HepG2 (cell line): Measurements from ENCODE around the gene TAF1D. TPM values are rescaled to one million over a fixed set of nuclear protein-coding genes. Genes with fewer than 3 reads are reported as not detected.

Source experiments
- ATAC-seq: fragments of 200-7000 bp; cut with Tn5 transposase; 3 replicates; pipeline ENCODE4 v1.9.1; 2020; ENCODE audit warnings: mild to moderate bottlenecking, moderate library complexity
- BruUV-seq: library from RNA; stranded (reverse); fragments of 400-500 nt; replicated peaks from 2 replicates; lab custom pipeline; 2021; lab: Mats Ljungman, UMichigan
- CTCF ChIA-PET: fragments of 300-600 bp; formaldehyde crosslinking; extraction: SDS; loops from one replicate; lab custom pipeline; 2021; ENCODE audit warnings: low total read pairs, inconsistent platforms, low intra/inter-chr PET ratio; lab: Yijun Ruan, JAX
- POLR2A ChIA-PET: fragments of 350-600 bp; sonication (Branson Sonifier 250); formaldehyde crosslinking; loops from one replicate; lab custom pipeline; 2020; ENCODE audit warnings: antibody characterized with exemption, inconsistent platforms; lab: Yijun Ruan, JAX
- DNase-seq: peaks from one replicate; pipeline ENCODE4 v3.0.0-alpha.2; 2015; ENCODE audit warnings: low spot score
- FAIRE-seq: peaks from 3 replicates; lab custom pipeline; 2011; peaks lifted over from hg19 to GRCh38; lab: Jason Lieb, UNC
- H2AFZ ChIP-seq: one replicate; pipeline ENCODE4 v1.6.1; 2011; ENCODE audit warnings: low read length, inconsistent platforms
- H3K27ac ChIP-seq: fragments of 300-600 bp; 3 replicates; pipeline ENCODE4 v1.8.0; 2011; ENCODE audit warnings: mixed run types, mild to moderate bottlenecking, mixed read lengths, low read length, inconsistent platforms; ENCODE audit not compliant: insufficient read depth; ENCODE audit errors: extremely low read length
- H3K27me3 ChIP-seq, 2 experiments: fragments of 200-600 bp in 1 of 2; 2 replicates in 1 of 2; 3 replicates in 1 of 2; pipeline versions ENCODE4 v1.6.0 to v1.8.0; 2011; ENCODE audit warnings: low read length in 2 of 2, mild to moderate bottlenecking in 2 of 2, moderate library complexity in 2 of 2, inconsistent platforms in 1 of 2; ENCODE audit not compliant: insufficient read depth in 2 of 2, control insufficient read depth in 1 of 2
- H3K36me3 ChIP-seq, 2 experiments: fragments of 200-600 bp in 1 of 2; replicated peaks in 1 of 2; 2 replicates in 1 of 2; 3 replicates in 1 of 2; pipeline versions ENCODE4 v1.5.1 to v1.8.0; 2011; ENCODE audit warnings: low read length in 2 of 2, inconsistent platforms in 1 of 2; ENCODE audit not compliant: insufficient read depth in 2 of 2, control insufficient read depth in 1 of 2
- H3K4me1 ChIP-seq: 2 replicates; pipeline ENCODE4 v1.5.1; 2012; ENCODE audit warnings: low read length, inconsistent platforms; ENCODE audit not compliant: insufficient read depth
- H3K4me2 ChIP-seq: 2 replicates; pipeline ENCODE4 v1.6.0; 2011; ENCODE audit warnings: low read depth, low read length, inconsistent platforms
- H3K4me3 ChIP-seq, 3 experiments: fragments of 200-600 bp in 1 of 3; sonication (generic), shearing (Covaris generic) in 1 of 3; replicated peaks in 1 of 3; 2 replicates each; pipeline ENCODE4 v1.5.1; 2011 to 2016; ENCODE audit warnings: low read length in 3 of 3, inconsistent platforms in 2 of 3, low read depth in 2 of 3, mild to moderate bottlenecking in 2 of 3, control low read depth in 1 of 3, mixed read lengths in 1 of 3; ENCODE audit not compliant: insufficient read depth in 1 of 3
- H3K79me2 ChIP-seq: one replicate; pipeline ENCODE4 v1.6.1; 2011; ENCODE audit warnings: low read length, inconsistent platforms; ENCODE audit not compliant: insufficient read depth
- H3K9ac ChIP-seq: 2 replicates; pipeline ENCODE4 v1.6.0; 2011; ENCODE audit warnings: mild to moderate bottlenecking, low read depth, low read length, inconsistent platforms; ENCODE audit not compliant: insufficient read depth
- H3K9me3 ChIP-seq: 2 replicates; pipeline ENCODE4 v1.5.1; 2012; ENCODE audit warnings: mild to moderate bottlenecking, low read length
- H4K20me1 ChIP-seq: 2 replicates; pipeline ENCODE4 v1.6.0; 2011; ENCODE audit warnings: inconsistent platforms, mild to moderate bottlenecking, low read length, moderate library complexity; ENCODE audit not compliant: insufficient read depth
- CREBL2 ChIP-seq: sonication (generic); formaldehyde crosslinking; IDR thresholded peaks from 2 replicates; pipeline ENCODE4 v1.8.1; 2023; ENCODE audit warnings: missing genetic modification reagents, mild to moderate bottlenecking, borderline replicate concordance
- EZH2 ChIP-seq: conservative IDR thresholded peaks from 2 replicates; pipeline ENCODE4 v1.6.1; 2012; ENCODE audit warnings: mild to moderate bottlenecking, low read depth, low read length, moderate library complexity
- FOXO1 ChIP-seq: sonication (generic); formaldehyde crosslinking; IDR thresholded peaks from 2 replicates; pipeline ENCODE4 v1.4.0; 2020; ENCODE audit warnings: missing genetic modification reagents
- POLR2G ChIP-seq: fragments of 200-400 bp; formaldehyde crosslinking; IDR thresholded peaks from 2 replicates; pipeline ENCODE4 v1.6.1; 2018; ENCODE audit warnings: mild to moderate bottlenecking, low read depth, low read length, moderate library complexity
- SAFB2 ChIP-seq: sonication (generic); formaldehyde crosslinking; IDR thresholded peaks from 2 replicates; pipeline ENCODE4 v1.5.1; 2020; ENCODE audit warnings: missing genetic modification reagents, low read depth, mild to moderate bottlenecking, borderline replicate concordance
- SMYD3 ChIP-seq: sonication (generic); formaldehyde crosslinking; IDR thresholded peaks from 2 replicates; pipeline ENCODE4 v1.8.1; 2023; ENCODE audit warnings: mild to moderate bottlenecking, missing genetic modification reagents
- SOX5 ChIP-seq: IDR thresholded peaks from 2 replicates; pipeline ENCODE4 v1.6.1; 2016; ENCODE audit warnings: borderline replicate concordance
- TAF1 ChIP-seq: sonication (generic); formaldehyde crosslinking; IDR thresholded peaks from 2 replicates; pipeline ENCODE4 v1.4.0; 2020; ENCODE audit warnings: missing genetic modification reagents
- ZC3H13 ChIP-seq: sonication (generic); formaldehyde crosslinking; IDR thresholded peaks from 2 replicates; pipeline ENCODE4 v1.8.1; 2023; ENCODE audit warnings: mild to moderate bottlenecking, missing genetic modification reagents, moderate library complexity
- ZKSCAN1 ChIP-seq: fragments of 150-350 bp; IDR thresholded peaks from 2 replicates; pipeline ENCODE4 v1.6.1; 2014; ENCODE audit warnings: low read length
- ZNF251 ChIP-seq: sonication (generic); formaldehyde crosslinking; IDR thresholded peaks from 2 replicates; pipeline ENCODE4 v1.9.0; 2021; ENCODE audit warnings: mild to moderate bottlenecking, missing genetic modification reagents
- ZNF30 ChIP-seq: sonication (generic); formaldehyde crosslinking; IDR thresholded peaks from 2 replicates; pipeline ENCODE4 v1.5.0; 2020; ENCODE audit warnings: mild to moderate bottlenecking, missing genetic modification reagents
- ZNF484 ChIP-seq: sonication (generic); formaldehyde crosslinking; IDR thresholded peaks from 2 replicates; pipeline ENCODE4 v1.5.1; 2020; ENCODE audit warnings: mild to moderate bottlenecking, low read depth, missing genetic modification reagents, borderline replicate concordance
- ZNF607 ChIP-seq: sonication (generic); formaldehyde crosslinking; IDR thresholded peaks from 2 replicates; pipeline ENCODE4 v1.5.1; 2020; ENCODE audit warnings: missing genetic modification reagents, mild to moderate bottlenecking, borderline replicate concordance
- ZNF709 ChIP-seq: sonication (generic); formaldehyde crosslinking; IDR thresholded peaks from 2 replicates; pipeline ENCODE4 v1.5.0; 2020; ENCODE audit warnings: mild to moderate bottlenecking, missing genetic modification reagents
- WGBS: methylation state at CpG from one replicate; pipeline ENCODE4 v1.1.6; 2017; ENCODE audit warnings: low lambda C conversion rate; 5-methylcytosine and 5-hydroxymethylcytosine counted together
- in situ Hi-C: cut with HindIII; loops from 2 replicates; pipeline ENCODE4 v1.10.0; 2017; ENCODE audit warnings: low pct_unique_long_range_greater_than_20kb; ENCODE audit not compliant: extremely low pct_ligation_motif_present
- intact Hi-C: fragments of 100-400 bp; cut with micrococcal nuclease; formaldehyde crosslinking; loops from one replicate; pipeline ENCODE4 v1.10.0; 2022; ENCODE audit not compliant: unreplicated experiment
- polyA plus RNA-seq, 8 experiments: library from polyadenylated mRNA; depleted of rRNA in 3 of 8; stranded (reverse) in 7 of 8; unstranded in 1 of 8; fragments of >200 nt; fragmentation: Illumina TruSeq in 4 of 8; extraction: Trizol in 4 of 8; gene quantifications; 2 replicates each; pipeline versions ENCODE4 v1.2.1 to v1.2.3, GENCODE V29; 2011 to 2016; ENCODE audit warnings: low read depth in 4 of 8, missing spikeins in 1 of 8, mixed read lengths in 1 of 8; ENCODE audit not compliant: insufficient read depth in 1 of 8
- total RNA-seq, 5 experiments: library from RNA; depleted of rRNA; stranded (reverse); fragments of >200 nt; fragmentation: Illumina TruSeq; extraction: Trizol; gene quantifications; 2 replicates each; pipeline ENCODE4 v1.2.3, GENCODE V29; 2016; ENCODE audit warnings: low read depth in 1 of 5
- TF ChIP-seq, protein P1 (sequence below): IDR thresholded peaks from 2 replicates; pipeline ENCODE4 v1.6.1; 2016; ENCODE audit warnings: low read depth, missing genetic modification reagents, missing compliant biosample characterization
- TF ChIP-seq, protein P2 (sequence below): sonication (generic); formaldehyde crosslinking; IDR thresholded peaks from 2 replicates; pipeline ENCODE4 v1.8.0; 2022; ENCODE audit warnings: missing genetic modification reagents, mild to moderate bottlenecking, moderate library complexity, borderline replicate concordance

TAF1D gene
- total and polyA plus RNA-seq, 2 of the 13 experiments (the other 11 are each of a cell fraction or from before 2014, with no cell fraction given), result 132 to 207 TPM

DNA sequence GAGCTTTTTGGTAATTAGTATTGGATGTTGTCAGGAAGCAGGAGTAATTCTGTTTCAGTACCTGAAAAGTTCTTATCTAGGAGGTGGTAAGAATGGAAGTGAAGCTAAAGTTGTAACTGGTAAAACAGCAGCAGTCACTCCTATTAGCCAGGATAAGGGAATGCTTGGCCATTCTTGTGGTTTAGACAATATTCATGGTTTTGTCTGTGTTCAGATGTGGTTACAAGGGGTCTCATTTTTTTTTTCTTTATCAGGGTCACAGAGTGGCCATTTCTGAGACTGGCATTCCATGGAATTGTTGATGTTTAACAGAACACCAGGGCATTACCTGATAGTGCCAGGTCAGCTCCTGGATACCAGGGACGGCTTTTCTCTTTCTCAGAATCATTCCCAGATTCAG is 23.8 kb downstream of the TAF1D start:
- H3K4me3 ChIP-seq, result no peak overlapping the region
- no peak overlapping the region for H3K4me2 ChIP-seq
- ATAC-seq (no peak), DNase-seq (no peak), FAIRE-seq (no peak)
- in situ Hi-C loops (no loop called here), intact Hi-C loops (no loop called here)
- TF ChIP-seq, protein P1, sequence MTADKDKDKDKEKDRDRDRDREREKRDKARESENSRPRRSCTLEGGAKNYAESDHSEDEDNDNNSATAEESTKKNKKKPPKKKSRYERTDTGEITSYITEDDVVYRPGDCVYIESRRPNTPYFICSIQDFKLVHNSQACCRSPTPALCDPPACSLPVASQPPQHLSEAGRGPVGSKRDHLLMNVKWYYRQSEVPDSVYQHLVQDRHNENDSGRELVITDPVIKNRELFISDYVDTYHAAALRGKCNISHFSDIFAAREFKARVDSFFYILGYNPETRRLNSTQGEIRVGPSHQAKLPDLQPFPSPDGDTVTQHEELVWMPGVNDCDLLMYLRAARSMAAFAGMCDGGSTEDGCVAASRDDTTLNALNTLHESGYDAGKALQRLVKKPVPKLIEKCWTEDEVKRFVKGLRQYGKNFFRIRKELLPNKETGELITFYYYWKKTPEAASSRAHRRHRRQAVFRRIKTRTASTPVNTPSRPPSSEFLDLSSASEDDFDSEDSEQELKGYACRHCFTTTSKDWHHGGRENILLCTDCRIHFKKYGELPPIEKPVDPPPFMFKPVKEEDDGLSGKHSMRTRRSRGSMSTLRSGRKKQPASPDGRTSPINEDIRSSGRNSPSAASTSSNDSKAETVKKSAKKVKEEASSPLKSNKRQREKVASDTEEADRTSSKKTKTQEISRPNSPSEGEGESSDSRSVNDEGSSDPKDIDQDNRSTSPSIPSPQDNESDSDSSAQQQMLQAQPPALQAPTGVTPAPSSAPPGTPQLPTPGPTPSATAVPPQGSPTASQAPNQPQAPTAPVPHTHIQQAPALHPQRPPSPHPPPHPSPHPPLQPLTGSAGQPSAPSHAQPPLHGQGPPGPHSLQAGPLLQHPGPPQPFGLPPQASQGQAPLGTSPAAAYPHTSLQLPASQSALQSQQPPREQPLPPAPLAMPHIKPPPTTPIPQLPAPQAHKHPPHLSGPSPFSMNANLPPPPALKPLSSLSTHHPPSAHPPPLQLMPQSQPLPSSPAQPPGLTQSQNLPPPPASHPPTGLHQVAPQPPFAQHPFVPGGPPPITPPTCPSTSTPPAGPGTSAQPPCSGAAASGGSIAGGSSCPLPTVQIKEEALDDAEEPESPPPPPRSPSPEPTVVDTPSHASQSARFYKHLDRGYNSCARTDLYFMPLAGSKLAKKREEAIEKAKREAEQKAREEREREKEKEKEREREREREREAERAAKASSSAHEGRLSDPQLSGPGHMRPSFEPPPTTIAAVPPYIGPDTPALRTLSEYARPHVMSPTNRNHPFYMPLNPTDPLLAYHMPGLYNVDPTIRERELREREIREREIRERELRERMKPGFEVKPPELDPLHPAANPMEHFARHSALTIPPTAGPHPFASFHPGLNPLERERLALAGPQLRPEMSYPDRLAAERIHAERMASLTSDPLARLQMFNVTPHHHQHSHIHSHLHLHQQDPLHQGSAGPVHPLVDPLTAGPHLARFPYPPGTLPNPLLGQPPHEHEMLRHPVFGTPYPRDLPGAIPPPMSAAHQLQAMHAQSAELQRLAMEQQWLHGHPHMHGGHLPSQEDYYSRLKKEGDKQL, result no peak
- TF ChIP-seq SMYD3 (CRISPR knock-in tag) (no peak), POLR2G (no peak), TAF1 (CRISPR knock-in tag) (no peak), CREBL2 (no peak), ZC3H13 (CRISPR knock-in tag) (no peak), ZKSCAN1 (no peak), ZNF607 (CRISPR knock-in tag) (no peak), ZNF251 (CRISPR knock-in tag) (no peak), ZNF30 (CRISPR knock-in tag) (no peak), EZH2 (no peak), ZNF709 (CRISPR knock-in tag) (no peak), FOXO1 (CRISPR knock-in tag) (no peak), ZNF484 (CRISPR knock-in tag) (no peak), SAFB2 (CRISPR knock-in tag) (no peak), SOX5 (no peak)
- TF ChIP-seq, protein P2, sequence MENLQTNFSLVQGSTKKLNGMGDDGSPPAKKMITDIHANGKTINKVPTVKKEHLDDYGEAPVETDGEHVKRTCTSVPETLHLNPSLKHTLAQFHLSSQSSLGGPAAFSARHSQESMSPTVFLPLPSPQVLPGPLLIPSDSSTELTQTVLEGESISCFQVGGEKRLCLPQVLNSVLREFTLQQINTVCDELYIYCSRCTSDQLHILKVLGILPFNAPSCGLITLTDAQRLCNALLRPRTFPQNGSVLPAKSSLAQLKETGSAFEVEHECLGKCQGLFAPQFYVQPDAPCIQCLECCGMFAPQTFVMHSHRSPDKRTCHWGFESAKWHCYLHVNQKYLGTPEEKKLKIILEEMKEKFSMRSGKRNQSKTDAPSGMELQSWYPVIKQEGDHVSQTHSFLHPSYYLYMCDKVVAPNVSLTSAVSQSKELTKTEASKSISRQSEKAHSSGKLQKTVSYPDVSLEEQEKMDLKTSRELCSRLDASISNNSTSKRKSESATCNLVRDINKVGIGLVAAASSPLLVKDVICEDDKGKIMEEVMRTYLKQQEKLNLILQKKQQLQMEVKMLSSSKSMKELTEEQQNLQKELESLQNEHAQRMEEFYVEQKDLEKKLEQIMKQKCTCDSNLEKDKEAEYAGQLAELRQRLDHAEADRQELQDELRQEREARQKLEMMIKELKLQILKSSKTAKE (CRISPR knock-in tag), result no peak
- 91% methylated on average over 1 of the region's 1 CpG for WGBS
- H3K27ac ChIP-seq, result no peak overlapping the region
- no peaks in the 10 kb centered on the region for H3K9me3 ChIP-seq
- CTCF ChIA-PET, result no interaction called here
- no peaks in the 10 kb centered on the region for H4K20me1 ChIP-seq
- no peaks in the 10 kb centered on the region for H3K27me3 ChIP-seq
- POLR2A ChIA-PET, result interaction anchor here (1.4 kb wide), 1 partner anchor 24 kb away, joined by 3 read pairs; the partner anchor contains the start of genes C11orf54 and TAF1D
- H3K4me1 ChIP-seq, result no peaks in the 10 kb centered on the region
- BruUV-seq, result no TSS peak
- peaks cover 8 to 52% of the 10 kb centered on the region in 2 experiments; a peak in 4 of 5 replicates for H3K36me3 ChIP-seq
- H3K9ac ChIP-seq, result no peak overlapping the region
- no peak overlapping the region for H2AFZ ChIP-seq
- no peaks in the 10 kb centered on the region for H3K79me2 ChIP-seq
